GM23338 (cell line): Measurements from ENCODE around the gene PRPH2.

Source experiments
- CREB1 ChIP-seq: fragments of 250-450 bp; sonication (Bioruptor Pico); IDR thresholded peaks from 2 replicates; pipeline ENCODE4 v1.5.0; 2020; ENCODE audit warnings: low read depth, mild to moderate bottlenecking, moderate library complexity
- CTCF ChIP-seq, 2 experiments: fragments of 200-600 bp in 1 of 2; sonication (generic) in 1 of 2; conservative IDR thresholded peaks; 2 replicates each; pipeline versions ENCODE4 v1.5.1 to v1.6.1; 2016 to 2017; ENCODE audit warnings: antibody characterized with exemption in 2 of 2, low read depth in 2 of 2, mild to moderate bottlenecking in 2 of 2, moderate library complexity in 1 of 2
- ETS1 ChIP-seq: IDR thresholded peaks from 2 replicates; pipeline ENCODE4 v1.6.1; 2016; ENCODE audit warnings: antibody characterized with exemption
- EZH2 ChIP-seq: fragments of 200-600 bp; sonication (generic); IDR thresholded peaks from one replicate; pipeline ENCODE4 v1.8.0; 2017; ENCODE audit warnings: antibody characterized with exemption, mild to moderate bottlenecking, low read depth; ENCODE audit not compliant: unreplicated experiment
- EZH2phosphoT487 ChIP-seq: fragments of 200-600 bp; sonication (generic); IDR thresholded peaks from one replicate; pipeline ENCODE4 v1.8.1; 2018; ENCODE audit warnings: antibody characterized with exemption; ENCODE audit not compliant: unreplicated experiment
- POLR2AphosphoS5 ChIP-seq: IDR thresholded peaks from 2 replicates; pipeline ENCODE4 v1.6.1; 2016; ENCODE audit warnings: antibody characterized with exemption, low read depth
- REST ChIP-seq: IDR thresholded peaks from one replicate; pipeline ENCODE4 v1.6.1; 2018; ENCODE audit warnings: antibody characterized with exemption; ENCODE audit not compliant: unreplicated experiment

GRCh38 chr6:42756722-42757121 is 34.3 kb upstream of the PRPH2 start:
- TF ChIP-seq CTCF (conservative IDR thresholded peaks at IDR 0.05; ENCODE audit: low read depth in 2 of 2) (no peak), CREB1 (no peak), POLR2AphosphoS5 (no peak), EZH2phosphoT487 (no peak), REST (no peak), EZH2 (no peak), ETS1 (no peak)
